GM21576 (cell line): ENCODE measurements around the gene SEMA3C.

Experiments
- ATAC-seq: cut with Tn5 transposase; IDR thresholded peaks from one replicate; pipeline ENCODE4 v1.9.1; 2021; ENCODE audit warnings: mild to moderate bottlenecking, moderate library complexity; ENCODE audit not compliant: unreplicated experiment

SEMA3C gene

GRCh38 chr7:80918909-80919721 lies at the start of gene SEMA3C:
Gene SEMA3C, minus strand, starts transcription at chr7:80919051. Its CDS starts 2,270 bp downstream, at chr7:80916781.
- ATAC-seq = peak; percentile 51

GRCh38 chr7:80968606-80969005 lies 49.8 kb upstream of the SEMA3C start:
- no peak for ATAC-seq

- ATAC-seq = no peak
These were observed 49.1 kb upstream of the SEMA3C start for GRCh38 chr7:80967917-80968297.

- ATAC-seq = no peak
These were observed 48.4 kb upstream of the SEMA3C start for GRCh38 chr7:80967071-80967916.

- no peak for ATAC-seq
These were observed 41.5 kb upstream of the SEMA3C start for GRCh38 chr7:80960244-80960795.

- ATAC-seq = no peak
These were observed 38.5 kb upstream of the SEMA3C start for GRCh38 chr7:80957226-80957777.

- ATAC-seq = no peak
These were observed 35.3 kb upstream of the SEMA3C start for GRCh38 chr7:80954191-80954590.

GRCh38 chr7:80950550-80950967 lies 31.7 kb upstream of the SEMA3C start:
- ATAC-seq = no peak

- ATAC-seq = no peak
These were observed 30.6 kb upstream of the SEMA3C start for GRCh38 chr7:80949449-80949848.

GRCh38 chr7:80946858-80947257 lies 28.0 kb upstream of the SEMA3C start:
- no peak for ATAC-seq

- ATAC-seq = no peak
These were observed 27.1 kb upstream of the SEMA3C start for GRCh38 chr7:80945976-80946375.

GRCh38 chr7:80943342-80943741 lies 24.5 kb upstream of the SEMA3C start:
- no peak for ATAC-seq

GRCh38 chr7:80942261-80943041 lies 23.6 kb upstream of the SEMA3C start:
- ATAC-seq = no peak

GRCh38 chr7:80941208-80941758 lies 22.4 kb upstream of the SEMA3C start:
- ATAC-seq = no peak

GRCh38 chr7:80940539-80941207 lies 21.8 kb upstream of the SEMA3C start:
- no peak for ATAC-seq

GRCh38 chr7:80937336-80937735 lies 18.5 kb upstream of the SEMA3C start:
- ATAC-seq = no peak

GRCh38 chr7:80935991-80936780 lies 17.3 kb upstream of the SEMA3C start:
- ATAC-seq = no peak

GRCh38 chr7:80934321-80934720 lies 15.5 kb upstream of the SEMA3C start:
- ATAC-seq = no peak

GRCh38 chr7:80932536-80932935 lies 13.7 kb upstream of the SEMA3C start:
- ATAC-seq = no peak
